Activated CD4-positive, alpha-beta T cell treated with anti-CD3 and anti-CD28 coated beads, Interleukin-2, amount 10 ng/mL, durations not matched to agents 7 days and 5 days (primary cell): ENCODE data around the gene GAB4. TPM values are rescaled to one million over a fixed set of nuclear protein-coding genes. Genes with fewer than 3 reads are reported as not detected.

Experiments
- CTCF ChIA-PET: fragments of 350-600 bp; sonication (Branson Sonifier 250); formaldehyde crosslinking; loops from one replicate; lab custom pipeline; 2021; ENCODE audit warnings: antibody characterized with exemption; lab: Charles Lee
- POLR2A ChIA-PET: fragments of 350-600 bp; sonication (Branson Sonifier 250); formaldehyde crosslinking; loops from one replicate; lab custom pipeline; 2021; ENCODE audit warnings: antibody characterized with exemption; lab: Charles Lee
- DNase-seq: peaks from one replicate; pipeline ENCODE4 v3.0.0-alpha.2; 2020
- H3K27ac Mint-ChIP-seq: one replicate; pipeline ENCODE4 v1.8.0; 2021; ENCODE audit warnings: mild to moderate bottlenecking, moderate library complexity, mixed read lengths
- H3K27me3 Mint-ChIP-seq: one replicate; pipeline ENCODE4 v1.8.0; 2021; ENCODE audit warnings: mixed read lengths
- H3K36me3 Mint-ChIP-seq: one replicate; pipeline ENCODE4 v1.8.0; 2021; ENCODE audit warnings: low read depth, mixed read lengths
- H3K4me1 Mint-ChIP-seq: one replicate; pipeline ENCODE4 v1.8.0; 2021; ENCODE audit warnings: mixed read lengths
- H3K4me3 Mint-ChIP-seq: one replicate; pipeline ENCODE4 v1.8.0; 2021; ENCODE audit warnings: mild to moderate bottlenecking, moderate library complexity, mixed read lengths
- H3K9me3 Mint-ChIP-seq: one replicate; pipeline ENCODE4 v1.8.0; 2021; ENCODE audit warnings: mixed read lengths
- total RNA-seq, 2 experiments: library from RNA; stranded (reverse); gene quantifications; one replicate each; pipeline ENCODE4 v1.2.3, GENCODE V29; 2021

GAB4 gene
- total RNA-seq, 2 experiments from 2014 or later = not detected

GRCh38 chr22:16914006-16914405, 94.0 kb downstream of the GAB4 start:
- no peak overlapping the region for H3K27ac Mint-ChIP-seq
- CTCF ChIA-PET = interaction anchor here (0.5 kb wide), 1 partner anchor 157 kb away, joined by 5 read pairs; no protein-coding TSS in a partner anchor
- POLR2A ChIA-PET = no interaction called here

GRCh38 chr22:16912281-16912680, 95.7 kb downstream of the GAB4 start:
- H3K4me3 Mint-ChIP-seq = no peak overlapping the region
- no peak for DNase-seq
- no peaks in the 10 kb centered on the region for H3K36me3 Mint-ChIP-seq
- H3K4me1 Mint-ChIP-seq = peaks cover 6% of the 10 kb centered on the region
- H3K9me3 Mint-ChIP-seq = no peaks in the 10 kb centered on the region
- ChIA-PET CTCF (interaction anchor here (0.7 kb wide), 1 partner anchor 51 kb away, joined by 3 read pairs; no protein-coding TSS in a partner anchor), POLR2A (no interaction called here)
- peaks cover 29% of the 10 kb centered on the region for H3K27me3 Mint-ChIP-seq
- no peak overlapping the region for H3K27ac Mint-ChIP-seq

More at GRCh38 chr22:16914006-16914405, 94.0 kb downstream of the GAB4 start:
- Mint-ChIP-seq H3K27me3 (peaks cover 25% of the 10 kb centered on the region), H3K4me1 (peaks cover 3% of the 10 kb centered on the region), H3K36me3 (no peaks in the 10 kb centered on the region), H3K9me3 (no peaks in the 10 kb centered on the region), H3K4me3 (no peak overlapping the region)
- DNase-seq = no peak

Other genes with a start within 250 kb of the GAB4 start
- not detected for gene XKR3, start 182.8 kb downstream of the GAB4 start, total RNA-seq
- gene IL17RA, start 76.8 kb upstream of the GAB4 start, total RNA-seq = 10 to 100 TPM; 53.6 to 55.9 TPM
- under 1 TPM; 0.05 to 0.06 TPM for gene TMEM121B, start 113.1 kb upstream of the GAB4 start, total RNA-seq
- 10 to 100 TPM; 30.9 to 37.1 TPM for gene HDHD5, start 151.1 kb upstream of the GAB4 start, total RNA-seq
- 100 to 1,000 TPM; 118 to 137 TPM for gene ADA2, start 211.2 kb upstream of the GAB4 start, total RNA-seq